Loucy (cell line): ENCODE measurements around the gene CSNK1G1.

Experiments used
- H2AFZ ChIP-seq: fragments of 200-600 bp; sonication (generic); 2 replicates; pipeline ENCODE4 v1.6.0; 2016; ENCODE audit warnings: antibody characterized with exemption, mild to moderate bottlenecking, low read length, moderate library complexity
- H3F3A ChIP-seq: fragments of 200-600 bp; 2 replicates; pipeline ENCODE4 v1.6.0; 2016; ENCODE audit warnings: antibody characterized with exemption, low read depth, mild to moderate bottlenecking
- H3K27me3 ChIP-seq: fragments of 200-600 bp; sonication (generic); 2 replicates; pipeline ENCODE4 v1.6.1; 2014; ENCODE audit warnings: low read length, mild to moderate bottlenecking; ENCODE audit not compliant: insufficient read depth, poor library complexity, severe bottlenecking
- H3K36me3 ChIP-seq: fragments of 200-600 bp; sonication (generic); 2 replicates; pipeline ENCODE4 v1.6.1; 2016; ENCODE audit warnings: low read length; ENCODE audit not compliant: insufficient read depth
- H3K4me1 ChIP-seq: fragments of 200-600 bp; sonication (generic); 2 replicates; pipeline ENCODE4 v1.5.1; 2014; ENCODE audit warnings: low read length, mild to moderate bottlenecking; ENCODE audit not compliant: insufficient read depth, poor library complexity, severe bottlenecking
- H3K4me2 ChIP-seq: fragments of 200-600 bp; sonication (generic); 2 replicates; pipeline ENCODE4 v1.6.0; 2014; ENCODE audit warnings: antibody characterized with exemption, low read length, low read depth, mild to moderate bottlenecking; ENCODE audit not compliant: poor library complexity, severe bottlenecking
- H3K4me3 ChIP-seq: fragments of 200-600 bp; sonication (generic); 2 replicates; pipeline ENCODE4 v1.5.1; 2014; ENCODE audit warnings: low read length, mild to moderate bottlenecking, mixed read lengths; ENCODE audit not compliant: poor library complexity, severe bottlenecking
- H3K79me2 ChIP-seq: fragments of 200-600 bp; sonication (generic); 2 replicates; pipeline ENCODE4 v1.6.1; 2014; ENCODE audit warnings: low read length; ENCODE audit not compliant: insufficient read depth
- H3K9ac ChIP-seq: fragments of 200-600 bp; sonication (generic); 2 replicates; pipeline ENCODE4 v1.6.0; 2014; ENCODE audit warnings: mild to moderate bottlenecking, low read depth, low read length, moderate library complexity; ENCODE audit not compliant: poor library complexity, severe bottlenecking
- H3K9me2 ChIP-seq: fragments of 200-600 bp; sonication (generic); replicated peaks from 2 replicates; pipeline ENCODE4 v1.6.1; 2016; ENCODE audit warnings: low read depth, low read length, mixed read lengths
- H3K9me3 ChIP-seq: fragments of 200-600 bp; sonication (generic); 2 replicates; pipeline ENCODE4 v1.6.1; 2014; ENCODE audit warnings: mild to moderate bottlenecking, antibody characterized with exemption, low read length, low read depth; ENCODE audit not compliant: insufficient read depth
- H4K20me1 ChIP-seq: fragments of 200-600 bp; sonication (generic); 2 replicates; pipeline ENCODE4 v1.6.0; 2014; ENCODE audit warnings: antibody characterized with exemption, low read length, mild to moderate bottlenecking; ENCODE audit not compliant: insufficient read depth, poor library complexity, severe bottlenecking
- EZH2phosphoT487 ChIP-seq: fragments of 200-600 bp; IDR thresholded peaks from 2 replicates; pipeline ENCODE4 v1.6.1; 2018; ENCODE audit warnings: antibody characterized with exemption, mild to moderate bottlenecking, moderate library complexity, borderline replicate concordance
- TF ChIP-seq, protein P1 (sequence below): fragments of 200-600 bp; sonication (generic); conservative IDR thresholded peaks from 2 replicates; pipeline ENCODE4 v1.5.1; 2014; ENCODE audit warnings: mild to moderate bottlenecking, antibody characterized with exemption, low read length

The CSNK1G1 gene

GRCh38 chr15:64279131-64279530, 76.8 kb downstream of the CSNK1G1 start:
- no peak overlapping the region for H3K4me3 ChIP-seq
- H4K20me1 ChIP-seq: peaks cover 16% of the 10 kb centered on the region
- no peak overlapping the region for H3K9ac ChIP-seq
- H3K79me2 ChIP-seq: peaks cover 76% of the 10 kb centered on the region
- H3K9me2 ChIP-seq: no peaks in the 10 kb centered on the region
- no peak overlapping the region for H2AFZ ChIP-seq
- peaks cover 18% of the 10 kb centered on the region for H3K4me1 ChIP-seq
- H3K4me2 ChIP-seq: no peak overlapping the region
- peaks cover 6% of the 10 kb centered on the region; the same call in 1 of the 2 replicates for H3F3A ChIP-seq
- H3K9me3 ChIP-seq: no peaks in the 10 kb centered on the region
- H3K36me3 ChIP-seq: peaks cover 23% of the 10 kb centered on the region
- no peaks in the 10 kb centered on the region for H3K27me3 ChIP-seq
- TF ChIP-seq EZH2phosphoT487: no peak
- TF ChIP-seq, protein P1, sequence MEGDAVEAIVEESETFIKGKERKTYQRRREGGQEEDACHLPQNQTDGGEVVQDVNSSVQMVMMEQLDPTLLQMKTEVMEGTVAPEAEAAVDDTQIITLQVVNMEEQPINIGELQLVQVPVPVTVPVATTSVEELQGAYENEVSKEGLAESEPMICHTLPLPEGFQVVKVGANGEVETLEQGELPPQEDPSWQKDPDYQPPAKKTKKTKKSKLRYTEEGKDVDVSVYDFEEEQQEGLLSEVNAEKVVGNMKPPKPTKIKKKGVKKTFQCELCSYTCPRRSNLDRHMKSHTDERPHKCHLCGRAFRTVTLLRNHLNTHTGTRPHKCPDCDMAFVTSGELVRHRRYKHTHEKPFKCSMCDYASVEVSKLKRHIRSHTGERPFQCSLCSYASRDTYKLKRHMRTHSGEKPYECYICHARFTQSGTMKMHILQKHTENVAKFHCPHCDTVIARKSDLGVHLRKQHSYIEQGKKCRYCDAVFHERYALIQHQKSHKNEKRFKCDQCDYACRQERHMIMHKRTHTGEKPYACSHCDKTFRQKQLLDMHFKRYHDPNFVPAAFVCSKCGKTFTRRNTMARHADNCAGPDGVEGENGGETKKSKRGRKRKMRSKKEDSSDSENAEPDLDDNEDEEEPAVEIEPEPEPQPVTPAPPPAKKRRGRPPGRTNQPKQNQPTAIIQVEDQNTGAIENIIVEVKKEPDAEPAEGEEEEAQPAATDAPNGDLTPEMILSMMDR: no peak

GRCh38 chr15:64275934-64276333, 80.0 kb downstream of the CSNK1G1 start:
- TF ChIP-seq, protein P1: no peak
- no peak for TF ChIP-seq EZH2phosphoT487
- Histone ChIP-seq H3K4me2 (no peak overlapping the region), H3K4me1 (peaks cover 12% of the 10 kb centered on the region), H3K4me3 (no peak overlapping the region), H3K9me3 (no peaks in the 10 kb centered on the region), H2AFZ (no peak overlapping the region), H3K36me3 (peaks cover 30% of the 10 kb centered on the region), H3K9ac (no peak overlapping the region), H4K20me1 (peaks cover 18% of the 10 kb centered on the region), H3K79me2 (peaks cover 71% of the 10 kb centered on the region), H3F3A (peaks cover 6% of the 10 kb centered on the region; the same call in 1 of the 2 replicates), H3K9me2 (no peaks in the 10 kb centered on the region), H3K27me3 (no peaks in the 10 kb centered on the region)

- Histone ChIP-seq H3F3A (peaks cover 6% of the 10 kb centered on the region; the same call in 1 of the 2 replicates), H3K4me2 (no peak overlapping the region), H3K9me3 (no peaks in the 10 kb centered on the region), H3K27me3 (no peaks in the 10 kb centered on the region), H3K4me1 (peaks cover 12% of the 10 kb centered on the region), H3K4me3 (no peak overlapping the region), H3K9me2 (no peaks in the 10 kb centered on the region), H2AFZ (no peak overlapping the region), H4K20me1 (peaks cover 18% of the 10 kb centered on the region), H3K9ac (no peak overlapping the region), H3K36me3 (peaks cover 21% of the 10 kb centered on the region), H3K79me2 (peaks cover 64% of the 10 kb centered on the region)
- no peak for TF ChIP-seq EZH2phosphoT487
- TF ChIP-seq, protein P1: no peak
These were observed 81.5 kb downstream of the CSNK1G1 start for GRCh38 chr15:64274341-64274950.
